ENCODE data around the gene MTUS2. TPM values are rescaled to one million over a fixed set of nuclear protein-coding genes. Genes with fewer than 3 reads are reported as not detected.

MTUS2 gene
- total RNA-seq, 1 donor from 2014 or later: 0.53 TPM

- no peak for DNase-seq (ENCODE audit: low spot score)
Observed at GRCh38 chr13:29436291-29436690, 616.2 kb downstream of the MTUS2 start.

GRCh38 chr13:29436721-29437280 lies 616.7 kb downstream of the MTUS2 start:
- DNase-seq (ENCODE audit: low spot score) (no peak), ATAC-seq (no peak)

More at GRCh38 chr13:29436291-29436690, 616.2 kb downstream of the MTUS2 start:
- no peak for ATAC-seq

GRCh38 chr13:29438769-29439168 lies 618.6 kb downstream of the MTUS2 start:
- no peak for ATAC-seq
- no peak for DNase-seq (ENCODE audit: low spot score)

- ATAC-seq: no peak
Observed at GRCh38 chr13:29439601-29440388, 619.7 kb downstream of the MTUS2 start.

GRCh38 chr13:29441306-29441705 lies 621.2 kb downstream of the MTUS2 start:
- no peak for ATAC-seq
- DNase-seq (ENCODE audit: low spot score): no peak

More at GRCh38 chr13:29439601-29440388, 619.7 kb downstream of the MTUS2 start:
- DNase-seq (ENCODE audit: low spot score): no peak

GRCh38 chr13:29446016-29446415 lies 625.9 kb downstream of the MTUS2 start:
- DNase-seq (ENCODE audit: low spot score) (no peak), ATAC-seq (no peak)

- DNase-seq (ENCODE audit: low spot score) (no peak), ATAC-seq (no peak)
Observed at GRCh38 chr13:29448174-29448573, 628.0 kb downstream of the MTUS2 start.

- DNase-seq (ENCODE audit: low spot score): no peak
- ATAC-seq: no peak
Observed at GRCh38 chr13:29449726-29450125, 629.6 kb downstream of the MTUS2 start.

- ATAC-seq (no peak), DNase-seq (ENCODE audit: low spot score) (no peak)
Observed at GRCh38 chr13:29451976-29452375, 631.8 kb downstream of the MTUS2 start.

GRCh38 chr13:29452773-29453616 lies 632.9 kb downstream of the MTUS2 start:
- no peak for ATAC-seq
- DNase-seq (ENCODE audit: low spot score): no peak

GRCh38 chr13:29453617-29454011 lies 633.5 kb downstream of the MTUS2 start:
- ATAC-seq: no peak
- DNase-seq (ENCODE audit: low spot score): no peak

GRCh38 chr13:29454931-29455481 lies 634.9 kb downstream of the MTUS2 start:
- ATAC-seq (peak; percentile 27), DNase-seq (ENCODE audit: low spot score) (no peak)

GRCh38 chr13:29456419-29456818 lies 636.3 kb downstream of the MTUS2 start:
- no peak for DNase-seq (ENCODE audit: low spot score)
- no peak for ATAC-seq

- DNase-seq (ENCODE audit: low spot score) (no peak), ATAC-seq (no peak)
Observed at GRCh38 chr13:29457299-29457698, 637.2 kb downstream of the MTUS2 start.

- DNase-seq (ENCODE audit: low spot score) (no peak), ATAC-seq (no peak)
Observed at GRCh38 chr13:29458419-29458818, 638.3 kb downstream of the MTUS2 start.

- no peak for ATAC-seq
- DNase-seq (ENCODE audit: low spot score): no peak
Observed at GRCh38 chr13:29459813-29460355, 639.7 kb downstream of the MTUS2 start.

- ATAC-seq (no peak), DNase-seq (ENCODE audit: low spot score) (no peak)
Observed at GRCh38 chr13:29464105-29464679, 644.1 kb downstream of the MTUS2 start.

- DNase-seq (ENCODE audit: low spot score) (no peak), ATAC-seq (no peak)
Observed at GRCh38 chr13:29465741-29466293, 645.7 kb downstream of the MTUS2 start.

GRCh38 chr13:29471551-29471950 lies 651.4 kb downstream of the MTUS2 start:
- ATAC-seq (no peak), DNase-seq (ENCODE audit: low spot score) (no peak)

- no peak for DNase-seq (ENCODE audit: low spot score)
- peak; percentile 73 for ATAC-seq
Observed at GRCh38 chr13:29472332-29472961, 652.3 kb downstream of the MTUS2 start.
